ENCODE measurements around the gene RNF144B.

The RNF144B gene

GRCh38 chr6:18465410-18466154 is 78.4 kb downstream of the RNF144B start:
- TF ChIP-seq CTCF (conservative IDR thresholded peaks at IDR 0.05; ENCODE audit: low read depth, low read length): no peak
- no peak overlapping the region for H3K4me3 ChIP-seq (ENCODE audit: low read depth, low read length)
- DNase-seq (ENCODE audit: low read depth): no peak

GRCh38 chr6:18467741-18468502 is 80.8 kb downstream of the RNF144B start:
- no peak for DNase-seq (ENCODE audit: low read depth)
- TF ChIP-seq CTCF (conservative IDR thresholded peaks at IDR 0.05; ENCODE audit: low read depth, low read length): no peak
- H3K4me3 ChIP-seq (ENCODE audit: low read depth, low read length): no peak overlapping the region

GRCh38 chr6:18468503-18468843 is 81.3 kb downstream of the RNF144B start:
- TF ChIP-seq CTCF (conservative IDR thresholded peaks at IDR 0.05; ENCODE audit: low read depth, low read length): no peak
- no peak for DNase-seq (ENCODE audit: low read depth)

GRCh38 chr6:18469536-18469935 is 82.4 kb downstream of the RNF144B start:
- no peak for DNase-seq (ENCODE audit: low read depth)
- no peak for TF ChIP-seq CTCF (conservative IDR thresholded peaks at IDR 0.05; ENCODE audit: low read depth, low read length)
- no peak overlapping the region for H3K4me3 ChIP-seq (ENCODE audit: low read depth, low read length)

More at GRCh38 chr6:18468503-18468843, 81.3 kb downstream of the RNF144B start:
- no peak overlapping the region for H3K4me3 ChIP-seq (ENCODE audit: low read depth, low read length)

GRCh38 chr6:18471232-18471964 is 84.2 kb downstream of the RNF144B start:
- TF ChIP-seq CTCF (conservative IDR thresholded peaks at IDR 0.05; ENCODE audit: low read depth, low read length): no peak
- H3K4me3 ChIP-seq (ENCODE audit: low read depth, low read length): no peak overlapping the region
- no peak for DNase-seq (ENCODE audit: low read depth)

GRCh38 chr6:18472941-18473340 is 85.8 kb downstream of the RNF144B start:
- DNase-seq (ENCODE audit: low read depth): no peak
- TF ChIP-seq CTCF (conservative IDR thresholded peaks at IDR 0.05; ENCODE audit: low read depth, low read length): no peak
- H3K4me3 ChIP-seq (ENCODE audit: low read depth, low read length): no peak overlapping the region

All from choroid plexus epithelial cell (primary cell).